H9 (cell line): ENCODE results near the gene ABHD8. TPM values are rescaled to one million over a fixed set of nuclear protein-coding genes. Genes with fewer than 3 reads are reported as not detected.

ENCODE experiments used
- DNase-seq: peaks from one replicate; pipeline ENCODE4 v3.0.0-alpha.2; 2017
- H2AFZ ChIP-seq: one replicate; pipeline ENCODE4 v1.6.1; 2013; ENCODE audit warnings: mild to moderate bottlenecking, low read length, control low read depth, moderate library complexity
- H2AK5ac ChIP-seq: 2 replicates; pipeline ENCODE4 v1.6.1; 2013; ENCODE audit warnings: low read length, control low read depth, mixed read lengths; ENCODE audit not compliant: insufficient read length
- H2BK120ac ChIP-seq: one replicate; pipeline ENCODE4 v1.6.1; 2013; ENCODE audit warnings: low read depth, mild to moderate bottlenecking, low read length, control low read depth, inconsistent platforms; ENCODE audit not compliant: poor library complexity, severe bottlenecking
- H2BK12ac ChIP-seq: 2 replicates; pipeline ENCODE4 v1.6.1; 2013; ENCODE audit warnings: low read length, control low read depth, mixed read lengths, low read depth; ENCODE audit not compliant: insufficient read length
- H2BK15ac ChIP-seq: 2 replicates; pipeline ENCODE4 v1.6.1; 2013; ENCODE audit warnings: low read depth, low read length, control low read depth
- H2BK20ac ChIP-seq: one replicate; pipeline ENCODE4 v1.6.1; 2013; ENCODE audit warnings: low read depth, mild to moderate bottlenecking, low read length, control low read depth, inconsistent platforms; ENCODE audit not compliant: poor library complexity, severe bottlenecking
- H2BK5ac ChIP-seq: 2 replicates; pipeline ENCODE4 v1.6.1; 2013; ENCODE audit warnings: low read length, control low read depth, mixed read lengths; ENCODE audit not compliant: insufficient read length
- H3K14ac ChIP-seq: 2 replicates; pipeline ENCODE4 v1.6.1; 2013; ENCODE audit warnings: low read length, control low read depth; ENCODE audit not compliant: insufficient read depth
- H3K18ac ChIP-seq: 2 replicates; pipeline ENCODE4 v1.6.1; 2013; ENCODE audit warnings: low read depth, mild to moderate bottlenecking, mixed read lengths, low read length, control low read depth; ENCODE audit not compliant: insufficient read length
- H3K23ac ChIP-seq: 2 replicates; pipeline ENCODE4 v1.6.1; 2013; ENCODE audit warnings: low read length, control low read depth, mixed read lengths, low read depth; ENCODE audit not compliant: insufficient read length
- H3K23me2 ChIP-seq: 2 replicates; pipeline ENCODE4 v1.6.1; 2013; ENCODE audit warnings: low read depth, mild to moderate bottlenecking, mixed read lengths, low read length, control low read depth; ENCODE audit not compliant: insufficient read length, poor library complexity, severe bottlenecking
- H3K27ac ChIP-seq: 2 replicates; pipeline ENCODE4 v1.5.1; 2013; ENCODE audit warnings: low read length, control low read depth, mixed read lengths, low read depth; ENCODE audit not compliant: insufficient read length
- H3K27me3 ChIP-seq: 2 replicates; pipeline ENCODE4 v1.6.1; 2013; ENCODE audit warnings: low read length, control low read depth, inconsistent platforms; ENCODE audit not compliant: insufficient read depth
- H3K4ac ChIP-seq: 2 replicates; pipeline ENCODE4 v1.6.1; 2013; ENCODE audit warnings: low read depth, mild to moderate bottlenecking, control low read depth, inconsistent platforms, low read length, moderate library complexity
- H3K4me1 ChIP-seq: 2 replicates; pipeline ENCODE4 v1.6.1; 2013; ENCODE audit warnings: low read length, control low read depth, inconsistent platforms; ENCODE audit not compliant: insufficient read depth
- H3K4me2 ChIP-seq: 2 replicates; pipeline ENCODE4 v1.6.1; 2013; ENCODE audit warnings: low read length, control low read depth, mixed read lengths; ENCODE audit not compliant: insufficient read length, insufficient read depth
- H3K56ac ChIP-seq: 2 replicates; pipeline ENCODE4 v1.6.1; 2013; ENCODE audit warnings: low read depth, mild to moderate bottlenecking, mixed read lengths, low read length, control low read depth; ENCODE audit not compliant: insufficient read length
- H3K79me1 ChIP-seq: 2 replicates; pipeline ENCODE4 v1.6.1; 2013; ENCODE audit warnings: low read depth, mild to moderate bottlenecking, moderate library complexity, low read length, control low read depth, inconsistent platforms; ENCODE audit not compliant: insufficient read depth, poor library complexity, severe bottlenecking
- H3K79me2 ChIP-seq: 2 replicates; pipeline ENCODE4 v1.6.1; 2013; ENCODE audit warnings: low read length, control low read depth, inconsistent platforms; ENCODE audit not compliant: insufficient read depth
- H3K9ac ChIP-seq: 2 replicates; pipeline ENCODE4 v1.6.1; 2013; ENCODE audit warnings: low read length, control low read depth, mixed read lengths; ENCODE audit not compliant: insufficient read length; ENCODE audit errors: extremely low read depth
- H3K9me3 ChIP-seq: one replicate; pipeline ENCODE4 v1.6.1; 2013; ENCODE audit warnings: low read depth, low read length, inconsistent platforms; ENCODE audit not compliant: control insufficient read depth
- H3T11ph ChIP-seq: one replicate; pipeline ENCODE4 v1.6.1; 2013; ENCODE audit warnings: mild to moderate bottlenecking, low read length, control low read depth, inconsistent platforms
- H4K20me1 ChIP-seq: one replicate; pipeline ENCODE4 v1.6.1; 2013; ENCODE audit not compliant: control insufficient read depth, insufficient read length, insufficient read depth
- H4K5ac ChIP-seq: 2 replicates; pipeline ENCODE4 v1.6.1; 2013; ENCODE audit warnings: low read depth, mild to moderate bottlenecking, mixed read lengths, low read length, control low read depth; ENCODE audit not compliant: insufficient read length
- H4K8ac ChIP-seq: replicated peaks from 2 replicates; pipeline ENCODE4 v1.6.1; 2013; ENCODE audit warnings: low read length, control low read depth, mixed read lengths, low read depth; ENCODE audit not compliant: insufficient read length
- H4K91ac ChIP-seq: 2 replicates; pipeline ENCODE4 v1.6.1; 2013; ENCODE audit warnings: low read depth, mild to moderate bottlenecking, moderate library complexity, mixed read lengths, low read length, control low read depth; ENCODE audit not compliant: insufficient read length
- H3K27ac Mint-ChIP-seq, 3 experiments: 2 replicates in 2 of 3; 3 replicates in 1 of 3; pipeline ENCODE4 v1.8.0; 2020 to 2021; ENCODE audit warnings: mixed read lengths in 3 of 3, mild to moderate bottlenecking in 1 of 3, moderate library complexity in 1 of 3
- H3K27me3 Mint-ChIP-seq: 2 replicates; pipeline ENCODE4 v1.8.0; 2021; ENCODE audit warnings: low read depth, mild to moderate bottlenecking, moderate library complexity, mixed read lengths
- H3K36me3 Mint-ChIP-seq, 3 experiments: 2 replicates in 2 of 3; 3 replicates in 1 of 3; pipeline ENCODE4 v1.8.0; 2020 to 2021; ENCODE audit warnings: low read depth in 3 of 3, mixed read lengths in 3 of 3; ENCODE audit not compliant: insufficient read depth in 1 of 3
- H3K4me1 Mint-ChIP-seq, 2 experiments: 2 replicates each; pipeline ENCODE4 v1.8.0; 2020; ENCODE audit warnings: mixed read lengths in 2 of 2
- H3K4me3 Mint-ChIP-seq, 2 experiments: 2 replicates in 1 of 2; 3 replicates in 1 of 2; pipeline ENCODE4 v1.8.0; 2020 to 2021; ENCODE audit warnings: mild to moderate bottlenecking in 2 of 2, mixed read lengths in 2 of 2, moderate library complexity in 1 of 2
- H3K9me3 Mint-ChIP-seq, 2 experiments: 2 replicates in 1 of 2; 3 replicates in 1 of 2; pipeline ENCODE4 v1.8.0; 2020; ENCODE audit warnings: mild to moderate bottlenecking in 2 of 2, mixed read lengths in 2 of 2, moderate library complexity in 1 of 2
- WGBS: extraction: QIAGEN DNeasy Blood & Tissue Kit; methylation state at CpG from one replicate; pipeline ENCODE4 v1.1.7; 2013; ENCODE audit warnings: missing lambda C conversion rate, low lambda C conversion rate, mixed read lengths; ENCODE audit not compliant: insufficient read length; ENCODE audit errors: extremely low coverage; 5-methylcytosine and 5-hydroxymethylcytosine counted together
- total RNA-seq: library from RNA; stranded (reverse); gene quantifications from 2 replicates; pipeline ENCODE4 v1.2.1, GENCODE V29; 2021
- TF ChIP-seq, protein P1 (sequence below): fragments of 200-600 bp; sonication (generic); conservative IDR thresholded peaks from 3 replicates; pipeline ENCODE4 v1.8.0; 2021; ENCODE audit warnings: antibody characterized with exemption, mild to moderate bottlenecking

ABHD8 gene
- total RNA-seq, 1 experiment from 2014 or later = 11.7 TPM

DNA sequence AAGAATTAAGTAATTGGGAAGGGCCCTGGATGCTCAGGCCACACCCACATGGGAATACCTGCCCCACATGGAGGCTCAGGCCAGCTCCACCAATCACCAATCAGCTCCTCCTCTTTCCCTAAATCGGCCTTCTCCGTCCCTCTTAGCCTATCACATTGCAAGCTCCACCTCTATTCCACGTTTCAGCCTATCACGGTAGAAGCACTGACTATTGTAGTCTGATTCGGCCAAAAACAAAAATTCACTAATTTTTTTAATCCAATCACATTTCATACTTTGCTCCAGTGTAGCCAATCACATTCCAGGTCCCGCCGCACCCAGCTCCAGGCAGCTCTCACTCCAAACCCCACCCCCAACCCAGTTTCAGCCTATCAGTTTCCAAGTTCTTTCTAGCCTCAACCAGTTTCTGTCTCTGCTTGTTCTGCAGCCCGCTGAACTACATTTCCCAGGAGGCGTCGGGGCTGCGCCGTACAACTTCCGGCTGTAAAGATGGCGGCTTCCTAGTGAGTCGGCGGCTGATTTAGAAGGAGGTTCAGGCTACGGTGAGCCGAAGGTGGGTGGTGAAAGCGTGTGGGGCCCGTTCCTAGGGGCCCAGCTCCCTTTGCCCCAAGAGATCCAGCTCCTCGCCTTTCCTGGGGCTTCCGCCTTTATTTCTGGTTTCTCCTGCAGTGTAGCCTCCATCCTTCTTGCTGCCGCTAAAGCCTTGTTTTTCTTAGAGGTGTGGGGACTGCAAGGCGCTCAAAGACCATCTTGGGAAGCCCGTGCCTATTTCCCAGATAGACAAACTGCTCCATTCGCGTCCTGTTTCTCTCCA, 36.0 kb downstream of the ABHD8 start, which contains the start of gene BABAM1:
Gene BABAM1, plus strand, starts transcription at position 469 of the 814 bp plus-strand sequence. CDS start 1,364 bp downstream, outside the sequence.
- Histone ChIP-seq H3K23ac (no peak within 1 kb of the TSS), H3K9ac (peak within 1 kb of the TSS; percentile 94), H2BK12ac (no peak within 1 kb of the TSS), H3K4ac (no peak within 1 kb of the TSS), H4K91ac (no peak within 1 kb of the TSS), H3K4me2 (peak within 1 kb of the TSS; percentile 93), H3K14ac (peak within 1 kb of the TSS; percentile 51; the same call in 1 of the 2 replicates), H3K79me2 (no peaks in the 10 kb centered on the region), H2BK5ac (peak within 1 kb of the TSS; percentile 68), H2AK5ac (no peak within 1 kb of the TSS), H3K56ac (no peak within 1 kb of the TSS), H4K20me1 (no peaks in the 10 kb centered on the region), H3K27ac (no peak within 1 kb of the TSS), H2BK15ac (no peak within 1 kb of the TSS), H2BK20ac (no peak within 1 kb of the TSS), H3K79me1 (peaks cover 10% of the 10 kb centered on the region), H3K18ac (peak within 1 kb of the TSS; percentile 54), H4K5ac (no peak within 1 kb of the TSS), H2AFZ (no peak within 1 kb of the TSS), H3K9me3 (no peaks in the 10 kb centered on the region), H3T11ph (no peak within 1 kb of the TSS), H2BK120ac (no peak within 1 kb of the TSS), H3K23me2 (peaks cover 5% of the 10 kb centered on the region), H3K27me3 (no peaks in the 10 kb centered on the region), H4K8ac (no peak within 1 kb of the TSS), H3K4me1 (peaks cover 4% of the 10 kb centered on the region; the same call in 1 of the 2 replicates)
- peak within 1 kb of the TSS; percentile 93 to 97 (median 96) for H3K27ac Mint-ChIP-seq
- peaks cover 11 to 26% (median 25%) of the 10 kb centered on the region in 3 experiments for H3K36me3 Mint-ChIP-seq
- peaks cover 1% of the 10 kb centered on the region for H3K27me3 Mint-ChIP-seq
- TF ChIP-seq, protein P1, sequence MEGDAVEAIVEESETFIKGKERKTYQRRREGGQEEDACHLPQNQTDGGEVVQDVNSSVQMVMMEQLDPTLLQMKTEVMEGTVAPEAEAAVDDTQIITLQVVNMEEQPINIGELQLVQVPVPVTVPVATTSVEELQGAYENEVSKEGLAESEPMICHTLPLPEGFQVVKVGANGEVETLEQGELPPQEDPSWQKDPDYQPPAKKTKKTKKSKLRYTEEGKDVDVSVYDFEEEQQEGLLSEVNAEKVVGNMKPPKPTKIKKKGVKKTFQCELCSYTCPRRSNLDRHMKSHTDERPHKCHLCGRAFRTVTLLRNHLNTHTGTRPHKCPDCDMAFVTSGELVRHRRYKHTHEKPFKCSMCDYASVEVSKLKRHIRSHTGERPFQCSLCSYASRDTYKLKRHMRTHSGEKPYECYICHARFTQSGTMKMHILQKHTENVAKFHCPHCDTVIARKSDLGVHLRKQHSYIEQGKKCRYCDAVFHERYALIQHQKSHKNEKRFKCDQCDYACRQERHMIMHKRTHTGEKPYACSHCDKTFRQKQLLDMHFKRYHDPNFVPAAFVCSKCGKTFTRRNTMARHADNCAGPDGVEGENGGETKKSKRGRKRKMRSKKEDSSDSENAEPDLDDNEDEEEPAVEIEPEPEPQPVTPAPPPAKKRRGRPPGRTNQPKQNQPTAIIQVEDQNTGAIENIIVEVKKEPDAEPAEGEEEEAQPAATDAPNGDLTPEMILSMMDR = no peak
- peak; percentile 99 for DNase-seq
- no peaks in the 10 kb centered on the region; a peak in 1 of 5 replicates for H3K9me3 Mint-ChIP-seq
- H3K4me1 Mint-ChIP-seq = peaks cover 15 to 27% of the 10 kb centered on the region in 2 experiments
- peak within 1 kb of the TSS; percentile 94 to 96 for H3K4me3 Mint-ChIP-seq
- WGBS = no CpG with 5 or more reads among the region's 27 CpGs
